Neural cell (in vitro differentiated cells): ENCODE results near the gene MCM3AP. TPM values are rescaled to one million over a fixed set of nuclear protein-coding genes. Genes with fewer than 3 reads are reported as not detected.

Experiments
- H2AFZ ChIP-seq: fragments of 200-600, 300-800 bp; sonication (generic), shearing (Covaris generic); 2 replicates; pipeline ENCODE4 v1.6.0; 2014; ENCODE audit warnings: low read depth, mild to moderate bottlenecking, antibody characterized with exemption, low read length, moderate library complexity
- H3F3A ChIP-seq: fragments of 200-600 bp; shearing (Covaris generic); 2 replicates; pipeline ENCODE4 v1.6.1; 2016; ENCODE audit warnings: mild to moderate bottlenecking, moderate library complexity, mixed read lengths, antibody characterized with exemption, low read length; ENCODE audit not compliant: insufficient read depth, poor library complexity, severe bottlenecking
- H3K27ac ChIP-seq: fragments of 200-600, 300-800 bp; sonication (generic), shearing (Covaris generic); 2 replicates; pipeline ENCODE4 v1.5.1; 2014; ENCODE audit warnings: mild to moderate bottlenecking, low read length, moderate library complexity
- H3K27me3 ChIP-seq: fragments of 300-800, 200-600 bp; sonication (generic), shearing (Covaris generic); 2 replicates; pipeline ENCODE4 v1.6.0; 2014; ENCODE audit warnings: mild to moderate bottlenecking, low read depth, low read length, moderate library complexity; ENCODE audit not compliant: insufficient read depth
- H3K36me3 ChIP-seq: fragments of 300-800, 200-600 bp; sonication (generic), shearing (Covaris generic); 2 replicates; pipeline ENCODE4 v1.5.1; 2014; ENCODE audit warnings: mild to moderate bottlenecking, antibody characterized with exemption, low read length, moderate library complexity; ENCODE audit not compliant: insufficient read depth
- H3K4me2 ChIP-seq: fragments of 300-800, 200-600 bp; sonication (generic), shearing (Covaris generic); 2 replicates; pipeline ENCODE4 v1.6.0; 2014; ENCODE audit warnings: mild to moderate bottlenecking, low read length
- H3K4me3 ChIP-seq: fragments of 300-800, 200-600 bp; sonication (generic), shearing (Covaris generic); 2 replicates; pipeline ENCODE4 v1.5.1; 2014; ENCODE audit warnings: mild to moderate bottlenecking, low read length, moderate library complexity
- H3K79me2 ChIP-seq: fragments of 200-600 bp; shearing (Covaris generic); replicated peaks from 2 replicates; pipeline ENCODE4 v1.6.0; 2014; ENCODE audit warnings: mild to moderate bottlenecking, low read length, moderate library complexity; ENCODE audit not compliant: insufficient read depth
- H3K9ac ChIP-seq: fragments of 300-800, 200-600 bp; sonication (generic), shearing (Covaris generic); 2 replicates; pipeline ENCODE4 v1.6.1; 2016; ENCODE audit warnings: mild to moderate bottlenecking, low read length, mixed read lengths
- H3K9me2 ChIP-seq: fragments of 200-600 bp; shearing (Covaris generic); 2 replicates; pipeline ENCODE4 v1.6.1; 2016; ENCODE audit warnings: mild to moderate bottlenecking, low read length, mixed read lengths; ENCODE audit not compliant: insufficient read depth
- H3K9me3 ChIP-seq: fragments of 200-600, 300-800 bp; sonication (generic), shearing (Covaris generic); 2 replicates; pipeline ENCODE4 v1.6.1; 2016; ENCODE audit warnings: mild to moderate bottlenecking, mixed run types, low read length, moderate library complexity, mixed read lengths
- H4K20me1 ChIP-seq: fragments of 200-600 bp; shearing (Covaris generic); 2 replicates; pipeline ENCODE4 v1.6.1; 2016; ENCODE audit warnings: mild to moderate bottlenecking, mixed run types; ENCODE audit not compliant: insufficient read depth
- CTCF ChIP-seq: fragments of 450-650 bp; IDR thresholded peaks from 2 replicates; pipeline ENCODE4 v1.5.1; 2014; ENCODE audit warnings: antibody characterized with exemption, mild to moderate bottlenecking, moderate library complexity; ENCODE audit not compliant: poor library complexity, severe bottlenecking
- EP300 ChIP-seq: fragments of 450-650 bp; conservative IDR thresholded peaks from 2 replicates; pipeline ENCODE4 v1.6.1; 2014; ENCODE audit warnings: antibody characterized with exemption, mild to moderate bottlenecking, moderate library complexity; ENCODE audit not compliant: poor library complexity, severe bottlenecking
- MXI1 ChIP-seq: fragments of 450-650 bp; conservative IDR thresholded peaks from 2 replicates; pipeline ENCODE4 v1.6.1; 2014; ENCODE audit warnings: antibody characterized with exemption, mild to moderate bottlenecking; ENCODE audit not compliant: poor library complexity, severe bottlenecking
- POLR2AphosphoS5 ChIP-seq: IDR thresholded peaks from 2 replicates; pipeline ENCODE4 v1.6.1; 2012
- RAD21 ChIP-seq: fragments of 450-650 bp; conservative IDR thresholded peaks from 2 replicates; pipeline ENCODE4 v1.6.1; 2014; ENCODE audit warnings: antibody characterized with exemption, mild to moderate bottlenecking, moderate library complexity
- REST ChIP-seq: IDR thresholded peaks from 2 replicates; pipeline ENCODE4 v1.6.1; 2012; ENCODE audit warnings: borderline replicate concordance
- SMC3 ChIP-seq: fragments of 450-650 bp; conservative IDR thresholded peaks from 2 replicates; pipeline ENCODE4 v1.6.1; 2014; ENCODE audit warnings: antibody characterized with exemption, mild to moderate bottlenecking, moderate library complexity; ENCODE audit not compliant: poor library complexity
- TAF1 ChIP-seq: IDR thresholded peaks from 2 replicates; pipeline ENCODE4 v1.6.1; 2012; ENCODE audit warnings: low read depth
- polyA plus RNA-seq: library from polyadenylated mRNA; depleted of rRNA; stranded (reverse); fragments of >200 nt; gene quantifications from 2 replicates; pipeline ENCODE4 v1.2.3, GENCODE V29; 2014

The MCM3AP gene
- polyA plus RNA-seq, 1 donor from 2014 or later = 74.2 TPM

- no peak overlapping the region for H3K27ac ChIP-seq
- no peak for TF ChIP-seq CTCF
- no peak for TF ChIP-seq SMC3
- no peak for TF ChIP-seq TAF1
- no peak for TF ChIP-seq EP300
- TF ChIP-seq MXI1 = no peak
- TF ChIP-seq POLR2AphosphoS5 = no peak
- no peak for TF ChIP-seq REST
- no peak for TF ChIP-seq RAD21
- H3K4me3 ChIP-seq = no peak overlapping the region
- no peaks in the 10 kb centered on the region for H3F3A ChIP-seq
- H2AFZ ChIP-seq = no peak overlapping the region
- no peaks in the 10 kb centered on the region for H3K27me3 ChIP-seq
- H3K9me2 ChIP-seq = no peaks in the 10 kb centered on the region
- H3K79me2 ChIP-seq = no peaks in the 10 kb centered on the region
- no peaks in the 10 kb centered on the region for H3K9me3 ChIP-seq
- peaks cover 10% of the 10 kb centered on the region for H3K36me3 ChIP-seq
- no peak overlapping the region for H3K4me2 ChIP-seq
- H3K9ac ChIP-seq = no peak overlapping the region
- H4K20me1 ChIP-seq = no peaks in the 10 kb centered on the region
These were observed 31.0 kb downstream of the MCM3AP start for GRCh38 chr21:46254208-46254975.

GRCh38 chr21:46253610-46254124 lies 31.7 kb downstream of the MCM3AP start:
- no peaks in the 10 kb centered on the region for H4K20me1 ChIP-seq
- no peak for TF ChIP-seq MXI1
- no peak for TF ChIP-seq EP300
- no peak for TF ChIP-seq TAF1
- TF ChIP-seq POLR2AphosphoS5 = no peak
- no peak for TF ChIP-seq RAD21
- TF ChIP-seq CTCF = no peak
- TF ChIP-seq SMC3 = no peak
- TF ChIP-seq REST = no peak
- no peak overlapping the region for H3K4me3 ChIP-seq
- no peaks in the 10 kb centered on the region for H3K79me2 ChIP-seq
- no peaks in the 10 kb centered on the region for H3K27me3 ChIP-seq
- H2AFZ ChIP-seq = no peak overlapping the region
- no peaks in the 10 kb centered on the region for H3K9me3 ChIP-seq
- H3K9ac ChIP-seq = no peak overlapping the region
- H3K27ac ChIP-seq = no peak overlapping the region
- H3F3A ChIP-seq = no peaks in the 10 kb centered on the region
- no peak overlapping the region for H3K4me2 ChIP-seq
- H3K36me3 ChIP-seq = peaks cover 10% of the 10 kb centered on the region
- no peaks in the 10 kb centered on the region for H3K9me2 ChIP-seq
